GM19099 (cell line): ENCODE measurements around the gene NGLY1.

Source experiments
- POLR2A ChIP-seq: IDR thresholded peaks from 3 replicates; pipeline ENCODE4 v1.6.1; 2011; ENCODE audit warnings: low read depth; ENCODE audit not compliant: insufficient read length; ENCODE audit errors: extremely low read depth

Gene NGLY1

GRCh38 chr3:25693238-25693637 is 90.0 kb downstream of the NGLY1 start:
- no peak for TF ChIP-seq POLR2A

GRCh38 chr3:25692341-25692740 is 90.9 kb downstream of the NGLY1 start:
- no peak for TF ChIP-seq POLR2A

- TF ChIP-seq POLR2A = no peak
These were observed 92.3 kb downstream of the NGLY1 start for GRCh38 chr3:25690768-25691533.

GRCh38 chr3:25689226-25689625 is 94.0 kb downstream of the NGLY1 start:
- TF ChIP-seq POLR2A = no peak

- TF ChIP-seq POLR2A = no peak
These were observed 95.5 kb downstream of the NGLY1 start for GRCh38 chr3:25687742-25688141.

GRCh38 chr3:25686766-25687165 is 96.5 kb downstream of the NGLY1 start:
- no peak for TF ChIP-seq POLR2A

- TF ChIP-seq POLR2A = no peak
These were observed 99.4 kb downstream of the NGLY1 start for GRCh38 chr3:25683882-25684281.

- TF ChIP-seq POLR2A = no peak
These were observed 99.8 kb downstream of the NGLY1 start for GRCh38 chr3:25683410-25683809.

- no peak for TF ChIP-seq POLR2A
These were observed 103.5 kb downstream of the NGLY1 start for GRCh38 chr3:25679642-25680302.

- TF ChIP-seq POLR2A = no peak
These were observed 104.1 kb downstream of the NGLY1 start for GRCh38 chr3:25679166-25679565.

- TF ChIP-seq POLR2A = no peak
These were observed 104.7 kb downstream of the NGLY1 start for GRCh38 chr3:25678581-25678980.

GRCh38 chr3:25677121-25677520 is 106.1 kb downstream of the NGLY1 start:
- TF ChIP-seq POLR2A = no peak

- no peak for TF ChIP-seq POLR2A
These were observed 108.6 kb downstream of the NGLY1 start for GRCh38 chr3:25674670-25675069.

- no peak for TF ChIP-seq POLR2A
These were observed 109.4 kb downstream of the NGLY1 start for GRCh38 chr3:25673738-25674298.
